GM12865 (cell line): ENCODE measurements around the gene PELI2.

Experiments used
- DNase-seq: peaks from one replicate; pipeline ENCODE4 v3.0.0; 2010; ENCODE audit warnings: low read depth
- H3K4me3 ChIP-seq: 2 replicates; pipeline ENCODE4 v1.5.1; 2011; ENCODE audit warnings: mild to moderate bottlenecking, low read depth, low read length, control low read depth
- CTCF ChIP-seq: IDR thresholded peaks from 2 replicates; pipeline ENCODE4 v1.5.1; 2011; ENCODE audit warnings: low read length, control low read depth, low read depth, inconsistent platforms; ENCODE audit not compliant: insufficient read depth; ENCODE audit errors: missing control alignments

PELI2 gene

GRCh38 chr14:56206596-56206995 lies 88.4 kb downstream of the PELI2 start:
- DNase-seq, result no peak
- H3K4me3 ChIP-seq, result no peak overlapping the region
- TF ChIP-seq CTCF, result no peak

- TF ChIP-seq CTCF, result no peak
- no peak for DNase-seq
- H3K4me3 ChIP-seq, result no peak overlapping the region
Observed at GRCh38 chr14:56207626-56208292, 89.5 kb downstream of the PELI2 start.

- no peak overlapping the region for H3K4me3 ChIP-seq
- no peak for DNase-seq
- no peak for TF ChIP-seq CTCF
Observed at GRCh38 chr14:56208520-56208919, 90.3 kb downstream of the PELI2 start.

GRCh38 chr14:56210571-56210970 lies 92.4 kb downstream of the PELI2 start:
- DNase-seq, result no peak
- no peak for TF ChIP-seq CTCF
- H3K4me3 ChIP-seq, result no peak overlapping the region

- no peak for DNase-seq
- no peak overlapping the region for H3K4me3 ChIP-seq
- no peak for TF ChIP-seq CTCF
Observed at GRCh38 chr14:56211084-56211483, 92.9 kb downstream of the PELI2 start.

- no peak overlapping the region for H3K4me3 ChIP-seq
- TF ChIP-seq CTCF, result no peak
- no peak for DNase-seq
Observed at GRCh38 chr14:56211844-56212243, 93.6 kb downstream of the PELI2 start.

- no peak overlapping the region for H3K4me3 ChIP-seq
- no peak for TF ChIP-seq CTCF
- DNase-seq, result no peak
Observed at GRCh38 chr14:56212521-56212920, 94.3 kb downstream of the PELI2 start.
